NCI-H146 treated with DMSO at 0.1 percent for 48 hours (cell line): Measurements from ENCODE around the gene HDHD3.

Experiments
- DNase-seq: peaks from one replicate; lab custom pipeline; 2025; ENCODE audit not compliant: unreplicated experiment; lab: John Stamatoyannopoulos, UW

Gene HDHD3

GRCh38 chr9:113340011-113340699, 36.6 kb downstream of the HDHD3 start, which contains the start of gene WDR31:
TSS of gene WDR31 (minus strand) at chr9:113340275. CDS start at chr9:113332022, 8,253 bp downstream.
- DNase-seq = peak; percentile 53

GRCh38 chr9:113337714-113338113, 39.1 kb downstream of the HDHD3 start:
- no peak for DNase-seq

- DNase-seq = no peak
Measured at GRCh38 chr9:113331780-113332179, 45.0 kb downstream of the HDHD3 start.

- DNase-seq = no peak
Measured at GRCh38 chr9:113328045-113328782, 48.6 kb downstream of the HDHD3 start.

- DNase-seq = no peak
Measured at GRCh38 chr9:113326230-113326629, 50.6 kb downstream of the HDHD3 start.
